ENCODE data around the gene APLF. TPM values are rescaled to one million over a fixed set of nuclear protein-coding genes. Genes with fewer than 3 reads are reported as not detected.
"Not testable (repeated sequence)": the region's sequence is repeated elsewhere in the genome, so short reads cannot be mapped to it uniquely, and the experiment has no call there.

Gene APLF
- total RNA-seq, 1 donor from 2014 or later: 14.4 TPM

DNA sequence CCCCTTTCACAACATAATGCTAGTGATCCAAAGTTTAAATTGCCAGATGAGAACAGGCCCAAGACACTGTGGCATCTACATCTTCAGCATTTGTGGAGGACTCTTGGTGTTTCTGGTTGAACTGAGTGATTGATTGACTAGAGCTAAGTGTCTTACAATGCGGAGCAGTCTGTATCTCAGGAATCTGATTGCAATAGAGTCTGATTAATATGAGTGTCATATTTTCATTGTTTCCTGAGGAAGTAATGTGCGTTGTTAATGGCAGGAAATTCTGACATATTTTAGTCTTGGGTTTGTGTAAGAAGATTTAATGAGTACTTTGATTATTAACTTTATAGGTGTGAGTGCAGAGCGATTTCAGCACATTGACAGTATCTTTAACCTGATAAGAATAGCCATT lies 94.0 kb downstream of the APLF start:
- intact Hi-C loops (cut with DNase I): no loop called here
- ATAC-seq (no peak), DNase-seq (ENCODE audit: low spot score) (no peak)

- DNase-seq (ENCODE audit: low spot score) (no peak), ATAC-seq (no peak)
- intact Hi-C loops (cut with DNase I): no loop called here
Observed at GRCh38 chr2:68562934-68563333, 95.5 kb downstream of the APLF start.

DNA sequence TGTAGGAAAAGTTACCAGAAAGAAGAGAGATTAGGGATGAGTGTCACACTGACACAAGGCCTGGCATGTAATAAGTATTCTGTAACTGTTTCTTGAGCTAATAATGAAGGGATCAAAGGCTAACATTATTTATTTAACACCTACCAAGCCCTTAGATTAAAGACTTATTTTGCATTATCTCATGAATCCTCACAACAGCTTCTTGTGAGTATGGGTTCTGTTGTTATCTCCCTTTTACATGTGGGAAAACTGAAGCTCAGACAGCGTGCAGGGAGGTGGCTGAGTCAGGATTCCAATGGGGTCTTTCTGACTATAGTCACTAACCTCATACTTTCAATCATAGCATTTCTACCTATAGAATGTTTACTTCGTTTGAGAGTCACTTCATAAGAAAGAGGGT lies 97.0 kb downstream of the APLF start:
- DNase-seq (ENCODE audit: low spot score): no peak
- ATAC-seq: no peak
- intact Hi-C loops (cut with DNase I): no loop called here

DNA sequence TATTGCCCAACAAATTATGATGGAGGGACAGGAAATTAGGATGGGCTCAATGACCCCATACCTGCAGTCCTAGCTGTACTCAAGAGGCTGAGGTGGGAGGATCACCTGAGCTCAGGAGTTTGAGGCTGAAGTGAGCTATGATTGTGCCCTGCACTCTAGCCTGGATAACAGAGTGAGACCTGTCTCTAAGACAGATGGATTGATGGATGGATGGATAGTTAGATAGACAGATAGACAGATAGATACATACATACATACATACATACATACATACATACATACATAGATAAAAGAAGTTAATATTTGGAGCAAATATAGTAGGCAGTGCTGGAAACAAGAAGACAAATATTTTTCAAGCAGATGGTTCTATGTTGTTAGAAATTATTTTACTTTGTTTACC lies 97.9 kb downstream of the APLF start:
- intact Hi-C loops (cut with DNase I): no loop called here
- no peak for DNase-seq (ENCODE audit: low spot score)

DNA sequence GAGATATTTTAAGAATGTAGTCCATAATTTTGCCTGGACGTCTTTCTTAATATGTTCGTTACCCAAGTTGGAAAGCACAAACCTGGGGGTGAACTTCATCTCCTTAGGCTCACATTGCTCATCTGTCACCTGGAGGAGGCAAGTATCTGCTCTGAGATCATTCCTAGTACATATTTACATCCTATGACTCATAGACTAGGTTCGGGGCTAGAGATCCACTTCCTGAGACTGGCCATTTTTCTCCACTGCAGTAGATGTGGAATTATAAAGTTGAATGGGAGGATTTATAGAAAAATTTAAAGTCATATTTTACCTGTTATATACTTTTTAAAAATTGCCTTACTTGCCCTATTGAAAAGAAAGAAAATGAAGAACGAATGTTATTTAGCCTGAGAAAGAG lies 98.5 kb downstream of the APLF start:
- intact Hi-C loops (cut with DNase I): no loop called here
- DNase-seq (ENCODE audit: low spot score): no peak
- no peak for ATAC-seq

More for the DNA sequence above, 97.9 kb downstream of the APLF start:
- no peak for ATAC-seq

DNA sequence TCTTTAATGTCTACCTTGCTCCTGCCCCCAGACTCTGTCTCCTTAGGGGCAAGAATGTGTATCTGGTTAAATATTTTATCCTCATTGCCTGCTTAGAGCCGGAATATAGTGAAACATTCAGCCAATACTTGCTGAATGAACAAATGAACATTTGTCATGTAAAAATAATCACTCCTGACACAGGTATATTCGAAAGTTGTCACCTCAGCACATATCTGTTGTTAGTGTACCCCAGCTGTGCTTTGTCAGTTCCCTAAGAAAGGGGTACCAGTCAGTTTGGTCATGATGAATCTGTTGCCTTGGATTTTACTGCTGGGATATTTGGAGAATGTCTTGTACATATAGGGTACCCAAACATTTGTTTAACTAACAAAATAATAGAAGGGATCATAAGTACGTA lies 99.0 kb downstream of the APLF start:
- DNase-seq (ENCODE audit: low spot score) (no peak), ATAC-seq (no peak)
- intact Hi-C loops (cut with DNase I): no loop called here

- ATAC-seq: no peak
- intact Hi-C loops (cut with DNase I): no loop called here
- DNase-seq (ENCODE audit: low spot score): no peak
Observed at GRCh38 chr2:68568116-68568515, 100.7 kb downstream of the APLF start.

GRCh38 chr2:68569604-68570003 lies 102.2 kb downstream of the APLF start:
- DNase-seq (ENCODE audit: low spot score): no peak
- no peak for ATAC-seq
- intact Hi-C loops (cut with DNase I): no loop called here

DNA sequence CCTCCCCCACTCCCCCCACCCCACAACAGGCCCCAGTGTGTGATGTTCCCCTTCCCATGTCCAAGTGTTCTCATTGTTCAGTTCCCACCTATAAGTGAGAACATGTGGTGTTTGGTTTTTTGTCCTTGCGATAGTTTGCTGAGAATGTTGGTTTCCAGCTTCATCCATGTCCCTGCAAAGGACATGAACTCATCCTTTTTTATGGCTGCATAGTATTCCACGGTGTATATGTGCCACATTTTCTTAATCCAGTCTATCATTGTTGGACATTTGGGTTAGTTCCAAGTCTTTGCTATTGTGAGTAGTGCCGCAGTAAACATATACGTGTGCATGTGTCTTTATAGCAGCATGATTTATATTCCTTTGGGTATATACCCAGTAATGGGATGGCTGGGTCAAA lies 103.0 kb downstream of the APLF start:
- DNase-seq (ENCODE audit: low spot score); ATAC-seq; intact Hi-C loops (cut with DNase I): not testable (repeated sequence)

GRCh38 chr2:68574202-68574791 lies 106.9 kb downstream of the APLF start:
- intact Hi-C loops (cut with DNase I): no loop called here
- no peak for DNase-seq (ENCODE audit: low spot score)
- no peak for ATAC-seq

- ATAC-seq (no peak), DNase-seq (ENCODE audit: low spot score) (no peak)
- intact Hi-C loops (cut with DNase I): no loop called here
Observed at GRCh38 chr2:68577183-68577582, 109.8 kb downstream of the APLF start.

DNA sequence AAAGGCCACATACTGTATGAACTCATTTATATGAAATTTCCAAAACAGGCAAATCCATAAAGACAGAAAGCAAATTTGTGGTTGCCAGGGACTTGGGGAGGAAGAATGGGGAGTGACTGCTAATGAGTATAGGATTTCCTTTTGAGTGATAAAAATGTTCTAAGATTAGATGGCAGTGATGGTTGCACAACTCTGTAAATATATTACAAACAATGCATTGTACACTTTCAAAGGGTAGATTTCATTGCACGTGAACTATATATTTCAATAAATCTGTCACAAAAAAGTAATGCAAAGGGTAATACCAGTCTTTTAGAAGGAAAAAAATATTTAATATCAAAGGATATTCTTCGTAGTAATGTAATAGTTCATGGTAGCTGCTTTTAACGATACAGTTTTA lies 112.3 kb downstream of the APLF start:
- no peak for ATAC-seq
- DNase-seq (ENCODE audit: low spot score): no peak
- intact Hi-C loops (cut with DNase I): no loop called here

DNA sequence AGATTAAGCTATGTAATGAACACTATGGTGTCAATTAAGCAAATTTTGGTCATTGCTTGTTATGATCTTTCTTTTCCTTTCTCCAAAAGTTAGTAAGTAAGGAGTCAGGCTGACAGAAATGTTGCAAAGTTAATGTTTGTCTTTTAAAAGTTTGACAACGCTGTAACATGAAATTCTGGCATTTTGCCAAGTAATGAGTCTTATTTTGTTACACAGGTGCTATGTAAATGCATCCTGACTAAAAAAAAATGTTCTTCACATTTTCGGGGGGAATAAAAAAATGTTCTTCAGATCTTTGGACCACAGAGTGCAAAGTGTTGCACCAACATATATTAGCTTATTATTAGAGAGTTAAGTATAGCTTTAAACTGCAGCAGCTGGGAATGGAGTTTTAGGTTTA lies 121.2 kb downstream of the APLF start:
- intact Hi-C loops (cut with DNase I): no loop called here
- no peak for DNase-seq (ENCODE audit: low spot score)
- no peak for ATAC-seq

DNA sequence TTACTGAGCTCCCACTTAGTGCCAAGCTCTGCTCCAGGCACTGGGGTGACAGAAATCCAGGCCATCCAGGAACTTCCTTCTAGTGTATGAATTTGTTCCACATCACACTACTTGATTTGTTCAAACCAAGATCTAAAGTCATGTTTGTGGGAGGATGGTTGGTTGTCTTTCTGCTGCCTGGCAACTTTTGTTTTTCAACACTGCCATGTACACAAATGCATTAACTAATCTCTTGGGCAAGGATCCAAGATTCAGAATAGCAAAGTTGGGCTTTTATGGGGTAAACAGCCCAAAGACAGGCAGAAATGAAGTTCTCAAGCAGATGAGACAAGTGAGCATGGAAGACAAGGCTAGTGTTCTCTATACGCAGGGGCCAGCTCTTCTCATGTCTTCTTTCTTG lies 122.6 kb downstream of the APLF start:
- no peak for DNase-seq (ENCODE audit: low spot score)
- intact Hi-C loops (cut with DNase I): no loop called here
- no peak for ATAC-seq

- no peak for DNase-seq (ENCODE audit: low spot score)
- intact Hi-C loops (cut with DNase I): no loop called here
- ATAC-seq: no peak
Observed at GRCh38 chr2:68590702-68591101, 123.3 kb downstream of the APLF start.

GRCh38 chr2:68591225-68591624 lies 123.8 kb downstream of the APLF start:
- ATAC-seq (no peak), DNase-seq (ENCODE audit: low spot score) (no peak)
- intact Hi-C loops (cut with DNase I): no loop called here

GRCh38 chr2:68594041-68594440 lies 126.7 kb downstream of the APLF start:
- DNase-seq (ENCODE audit: low spot score): no peak
- ATAC-seq: no peak
- intact Hi-C loops (cut with DNase I): no loop called here

- DNase-seq (ENCODE audit: low spot score) (no peak), ATAC-seq (no peak)
- intact Hi-C loops (cut with DNase I): no loop called here
Observed at GRCh38 chr2:68594674-68595492, 127.5 kb downstream of the APLF start.

DNA sequence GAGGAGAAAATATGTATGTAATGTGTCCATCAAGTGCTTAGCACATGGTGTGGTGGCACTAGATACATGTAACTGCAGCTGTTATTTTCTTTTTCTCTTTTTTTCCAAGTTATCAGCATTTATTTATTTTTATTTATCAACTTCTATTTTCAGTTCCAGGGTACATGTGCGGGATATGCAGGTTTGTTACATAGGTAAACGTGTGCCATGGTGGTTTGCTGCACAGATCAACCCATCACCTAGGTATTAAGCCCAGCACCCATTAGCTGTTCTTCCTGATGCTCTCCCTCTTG lies 128.1 kb downstream of the APLF start:
- ATAC-seq; DNase-seq (ENCODE audit: low spot score); intact Hi-C loops (cut with DNase I): not testable (repeated sequence)

DNA sequence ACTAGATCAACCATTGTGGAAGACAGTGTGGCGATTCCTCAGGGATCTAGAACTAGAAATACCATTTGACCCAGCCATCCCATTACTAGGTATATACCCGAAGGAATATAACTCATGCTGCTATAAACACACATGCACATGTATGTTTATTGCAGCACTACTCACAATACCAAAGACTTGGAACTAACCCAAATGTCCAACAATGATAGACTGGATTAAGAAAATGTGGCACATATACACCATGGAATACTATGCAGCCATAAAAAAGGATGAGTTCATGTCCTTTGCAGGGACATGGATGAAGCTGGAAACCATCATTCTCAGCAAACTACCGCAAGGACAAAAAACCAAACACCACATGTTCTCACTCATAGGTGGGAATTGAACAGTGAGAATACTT lies 133.1 kb downstream of the APLF start:
- ATAC-seq; intact Hi-C loops (cut with DNase I); DNase-seq (ENCODE audit: low spot score): not testable (repeated sequence)

- ATAC-seq: no peak
- intact Hi-C loops (cut with DNase I): no loop called here
- DNase-seq (ENCODE audit: low spot score): no peak
Observed at GRCh38 chr2:68603059-68603458, 135.7 kb downstream of the APLF start.

All from sciatic nerve (tissue), 2 donors.